ENCODE measurements around the gene RBFOX1.

GRCh38 chr16:7497691-7498090 lies 165.0 kb downstream of the RBFOX1 start:
- TF ChIP-seq EP300 (IDR thresholded peaks at IDR 0.05; ENCODE audit: borderline replicate concordance in 1 of 2, low read depth in 1 of 2, low read length in 1 of 2) (no peak), CTCF (IDR thresholded peaks at IDR 0.05) (no peak), FOXJ3 (CRISPR knock-in tag; IDR thresholded peaks at IDR 0.05) (no peak), CHD2 (IDR thresholded peaks at IDR 0.05; ENCODE audit: low read length, partially characterized antibody) (no peak), USF2 (IDR thresholded peaks at IDR 0.05; ENCODE audit: borderline replicate concordance, low read depth, low read length) (no peak), EZH2phosphoT487 (IDR thresholded peaks at IDR 0.05; ENCODE audit: borderline replicate concordance, low read depth) (no peak), RCOR1 (IDR thresholded peaks at IDR 0.05; ENCODE audit: low read length) (no peak), MAX (IDR thresholded peaks at IDR 0.05; ENCODE audit: low read depth) (no peak), POLR2AphosphoS5 (IDR thresholded peaks at IDR 0.05; ENCODE audit: low read depth, low read length) (no peak), RAD21 (IDR thresholded peaks at IDR 0.05; ENCODE audit: low read length) (no peak), MXI1 (IDR thresholded peaks at IDR 0.05; ENCODE audit: low read depth, low read length) (no peak), RXRA (IDR thresholded peaks at IDR 0.05; ENCODE audit: borderline replicate concordance, low read depth) (no peak), USF1 (IDR thresholded peaks at IDR 0.05; ENCODE audit: borderline replicate concordance, low read depth) (no peak), GATA2 (CRISPR knock-in tag; IDR thresholded peaks at IDR 0.05) (no peak)

Measured in SK-N-SH (cell line).